HepG2 (cell line): ENCODE measurements around the gene SPRYD4. TPM values are rescaled to one million over a fixed set of nuclear protein-coding genes. Genes with fewer than 3 reads are reported as not detected.
A peak's percentile ranks its signal among the peaks of the same experiment; 100 is the strongest.

Experiments used
- ARNTL ChIP-seq: sonication (generic); formaldehyde crosslinking; IDR thresholded peaks from 2 replicates; pipeline ENCODE4 v1.4.0; 2020; ENCODE audit warnings: mild to moderate bottlenecking, missing genetic modification reagents
- CENPBD1 ChIP-seq: sonication (generic); formaldehyde crosslinking; IDR thresholded peaks from 2 replicates; pipeline ENCODE4 v1.8.0; 2022; ENCODE audit warnings: missing genetic modification reagents, low read depth, mild to moderate bottlenecking, borderline replicate concordance
- DRAP1 ChIP-seq: IDR thresholded peaks from 2 replicates; pipeline ENCODE4 v1.6.1; 2016; ENCODE audit warnings: missing genetic modification reagents, missing compliant biosample characterization
- EP300 ChIP-seq, 3 experiments: sonication (generic) in 1 of 3; formaldehyde crosslinking in 1 of 3; IDR thresholded peaks; 2 replicates each; pipeline versions ENCODE4 v1.5.1 to v1.6.1; 2011 to 2020; ENCODE audit warnings: low read depth in 2 of 3, low read length in 2 of 3, borderline replicate concordance in 1 of 3, improper control_type of control experiment in 1 of 3, mild to moderate bottlenecking in 1 of 3, missing genetic modification reagents in 1 of 3, moderate library complexity in 1 of 3
- FOSL2 ChIP-seq: sonication (generic); formaldehyde crosslinking; IDR thresholded peaks from 2 replicates; pipeline ENCODE4 v1.4.0; 2020; ENCODE audit warnings: missing genetic modification reagents
- IRX3 ChIP-seq: sonication (generic); formaldehyde crosslinking; IDR thresholded peaks from 2 replicates; pipeline ENCODE4 v1.8.1; 2023; ENCODE audit warnings: mild to moderate bottlenecking, low read depth, missing genetic modification reagents, borderline replicate concordance
- KDM6A ChIP-seq: IDR thresholded peaks from 2 replicates; pipeline ENCODE4 v1.6.1; 2016; ENCODE audit warnings: low read depth
- NR2C2 ChIP-seq: sonication (generic); formaldehyde crosslinking; IDR thresholded peaks from 2 replicates; pipeline ENCODE4 v1.4.0; 2020; ENCODE audit warnings: missing genetic modification reagents, mild to moderate bottlenecking, moderate library complexity, borderline replicate concordance
- RCOR2 ChIP-seq: IDR thresholded peaks from 2 replicates; pipeline ENCODE4 v1.6.1; 2016; ENCODE audit warnings: missing biosample characterization, missing genetic modification reagents
- REST ChIP-seq, 2 experiments: IDR thresholded peaks; 2 replicates each; pipeline ENCODE4 v1.6.1; 2011 to 2012; ENCODE audit warnings: low read length in 2 of 2, borderline replicate concordance in 1 of 2, low read depth in 1 of 2, mild to moderate bottlenecking in 1 of 2, moderate library complexity in 1 of 2
- SIX1 ChIP-seq: sonication (generic); formaldehyde crosslinking; IDR thresholded peaks from 2 replicates; pipeline ENCODE4 v1.4.0; 2020; ENCODE audit warnings: missing genetic modification reagents, borderline replicate concordance
- SP1 ChIP-seq, 2 experiments: fragments of 450-650 bp in 1 of 2; sonication (generic) in 1 of 2; formaldehyde crosslinking in 1 of 2; IDR thresholded peaks; 2 replicates each; pipeline versions ENCODE4 v1.4.0 to v1.6.1; 2016 to 2020; ENCODE audit warnings: missing genetic modification reagents in 1 of 2
- YY1 ChIP-seq: IDR thresholded peaks from 2 replicates; pipeline ENCODE4 v1.6.1; 2011; ENCODE audit warnings: low read length, low read depth, moderate library complexity, mild to moderate bottlenecking; ENCODE audit not compliant: insufficient read depth, insufficient replicate concordance
- ZC3H13 ChIP-seq: sonication (generic); formaldehyde crosslinking; IDR thresholded peaks from 2 replicates; pipeline ENCODE4 v1.8.1; 2023; ENCODE audit warnings: mild to moderate bottlenecking, missing genetic modification reagents, moderate library complexity
- ZNF18 ChIP-seq: sonication (generic); formaldehyde crosslinking; IDR thresholded peaks from 2 replicates; pipeline ENCODE4 v1.8.0; 2022; ENCODE audit warnings: mild to moderate bottlenecking, missing genetic modification reagents; ENCODE audit not compliant: insufficient replicate concordance
- ZSCAN9 ChIP-seq: IDR thresholded peaks from 2 replicates; pipeline ENCODE4 v1.6.1; 2016; ENCODE audit warnings: borderline replicate concordance
- polyA plus RNA-seq, 8 experiments: library from polyadenylated mRNA; depleted of rRNA in 3 of 8; stranded (reverse) in 7 of 8; unstranded in 1 of 8; fragments of >200 nt; fragmentation: Illumina TruSeq in 4 of 8; extraction: Trizol in 4 of 8; gene quantifications; 2 replicates each; pipeline versions ENCODE4 v1.2.1 to v1.2.3, GENCODE V29; 2011 to 2016; ENCODE audit warnings: low read depth in 4 of 8, missing spikeins in 1 of 8, mixed read lengths in 1 of 8; ENCODE audit not compliant: insufficient read depth in 1 of 8
- total RNA-seq, 5 experiments: library from RNA; depleted of rRNA; stranded (reverse); fragments of >200 nt; fragmentation: Illumina TruSeq; extraction: Trizol; gene quantifications; 2 replicates each; pipeline ENCODE4 v1.2.3, GENCODE V29; 2016; ENCODE audit warnings: low read depth in 1 of 5
- TF ChIP-seq, protein P1 (sequence below): sonication (generic); formaldehyde crosslinking; IDR thresholded peaks from 2 replicates; pipeline ENCODE4 v1.4.0; 2020; ENCODE audit warnings: missing genetic modification reagents, mild to moderate bottlenecking, borderline replicate concordance

SPRYD4 gene
- total and polyA plus RNA-seq, 2 of the 13 experiments (the other 11 are each of a cell fraction or from before 2014, with no cell fraction given), result 3.9 to 4.5 TPM

GRCh38 chr12:56488041-56488955 lies 19.9 kb downstream of the SPRYD4 start, which contains the start of gene GLS2 (continued):
- TF ChIP-seq, protein P1, sequence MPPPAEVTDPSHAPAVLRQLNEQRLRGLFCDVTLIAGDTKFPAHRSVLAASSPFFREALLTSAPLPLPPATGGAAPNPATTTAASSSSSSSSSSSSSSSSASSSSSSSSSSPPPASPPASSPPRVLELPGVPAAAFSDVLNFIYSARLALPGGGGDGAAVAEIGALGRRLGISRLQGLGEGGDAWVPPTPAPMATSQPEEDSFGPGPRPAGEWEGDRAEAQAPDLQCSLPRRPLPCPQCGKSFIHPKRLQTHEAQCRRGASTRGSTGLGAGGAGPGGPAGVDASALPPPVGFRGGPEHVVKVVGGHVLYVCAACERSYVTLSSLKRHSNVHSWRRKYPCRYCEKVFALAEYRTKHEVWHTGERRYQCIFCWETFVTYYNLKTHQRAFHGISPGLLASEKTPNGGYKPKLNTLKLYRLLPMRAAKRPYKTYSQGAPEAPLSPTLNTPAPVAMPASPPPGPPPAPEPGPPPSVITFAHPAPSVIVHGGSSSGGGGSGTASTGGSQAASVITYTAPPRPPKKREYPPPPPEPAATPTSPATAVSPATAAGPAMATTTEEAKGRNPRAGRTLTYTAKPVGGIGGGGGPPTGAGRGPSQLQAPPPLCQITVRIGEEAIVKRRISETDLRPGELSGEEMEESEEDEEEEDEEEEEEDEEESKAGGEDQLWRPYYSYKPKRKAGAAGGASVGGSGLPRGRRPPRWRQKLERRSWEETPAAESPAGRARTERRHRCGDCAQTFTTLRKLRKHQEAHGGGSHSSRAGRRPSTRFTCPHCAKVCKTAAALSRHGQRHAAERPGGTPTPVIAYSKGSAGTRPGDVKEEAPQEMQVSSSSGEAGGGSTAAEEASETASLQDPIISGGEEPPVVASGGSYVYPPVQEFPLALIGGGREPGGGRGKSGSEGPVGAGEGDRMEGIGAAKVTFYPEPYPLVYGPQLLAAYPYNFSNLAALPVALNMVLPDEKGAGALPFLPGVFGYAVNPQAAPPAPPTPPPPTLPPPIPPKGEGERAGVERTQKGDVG (CRISPR knock-in tag), result peak; percentile 75; the same call in 1 of the 2 replicates
- TF ChIP-seq KDM6A (CRISPR knock-in tag) (no peak), YY1 (no peak), RCOR2 (CRISPR knock-in tag) (no peak), NR2C2 (peak; percentile 52), CENPBD1 (CRISPR knock-in tag) (0 out of 2 replicates have a peak, but pooled peaks have one; percentile 83), DRAP1 (CRISPR knock-in tag) (peak; percentile 53), REST (IDR thresholded peaks at IDR 0.05; ENCODE audit: borderline replicate concordance in 1 of 2, low read depth in 1 of 2, low read length in 2 of 2) (no peak), FOSL2 (CRISPR knock-in tag) (peak; percentile 44; the same call in 1 of the 2 replicates), SIX1 (no peak), SP1 (IDR thresholded peaks at IDR 0.05) (no peak), SP1 (CRISPR knock-in tag; IDR thresholded peaks at IDR 0.05) (no peak), ZSCAN9 (CRISPR knock-in tag) (peak; percentile 72; the same call in 1 of the 2 replicates), ARNTL (no peak), EP300 (IDR thresholded peaks at IDR 0.05; ENCODE audit: low read depth in 2 of 2, low read length in 2 of 2) (no peak), EP300 (CRISPR knock-in tag; IDR thresholded peaks at IDR 0.05; ENCODE audit: borderline replicate concordance) (peak; percentile 32; the same call in 1 of the 2 replicates), ZNF18 (CRISPR knock-in tag) (peak; percentile 76), IRX3 (CRISPR knock-in tag) (peak; percentile 73; the same call in 1 of the 2 replicates), ZC3H13 (CRISPR knock-in tag) (no peak)
